ENCODE data around the gene SART3. TPM values are rescaled to one million over a fixed set of nuclear protein-coding genes. Genes with fewer than 3 reads are reported as not detected.
A peak's percentile ranks its signal among the peaks of the same experiment; 100 is the strongest.

SART3 gene
- total and polyA plus RNA-seq, 10 of the 15 experiments (the other 5 are each of a cell fraction or from before 2014, with no cell fraction given): 8.8 to 179 (median 54.9) TPM

DNA sequence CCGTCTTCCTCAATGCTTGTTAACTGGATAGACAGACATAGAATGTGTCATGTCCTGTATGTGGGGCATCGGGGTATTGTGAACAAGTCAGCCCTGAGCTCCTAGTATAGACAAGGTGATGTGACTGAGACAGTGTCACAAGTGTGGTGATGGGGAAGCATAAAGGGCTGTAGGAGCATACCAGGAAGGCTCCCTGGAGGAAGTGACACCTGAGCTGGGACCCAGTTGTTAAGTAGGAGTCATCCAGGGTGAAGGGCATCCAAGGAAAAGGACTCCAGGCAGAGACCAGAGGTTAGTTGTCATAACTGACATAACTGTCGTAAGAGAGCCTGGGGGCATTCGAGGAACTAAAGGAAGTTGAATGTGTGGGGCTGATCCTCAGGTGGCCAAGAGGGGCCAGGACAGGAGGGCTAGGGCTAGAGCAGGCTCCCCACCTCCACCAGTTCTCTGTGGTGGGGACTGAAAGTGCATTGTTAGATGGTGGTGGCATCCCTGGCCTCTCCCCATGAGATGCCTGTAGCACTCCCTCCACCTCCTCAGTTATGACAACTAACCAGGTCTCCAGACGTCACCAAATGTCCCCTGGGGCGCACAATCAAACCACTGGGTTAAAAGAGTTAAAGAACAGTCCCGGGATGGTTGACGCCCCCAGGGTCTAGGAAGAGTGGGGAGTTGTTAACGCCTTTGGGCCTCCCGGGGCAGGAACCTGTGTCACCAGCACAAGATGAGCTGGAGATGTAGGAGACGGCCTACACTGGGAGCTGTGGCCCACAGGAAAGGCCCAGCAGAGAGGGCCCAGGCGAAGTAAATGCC, 43.5 kb downstream of the SART3 start:
- in situ Hi-C loops (cut with MboI) (loop anchor here (25.0 kb wide), 1 partner anchor 830 kb away; the partner anchor contains the start of gene PWP1), intact Hi-C loops (cut with micrococcal nuclease; ENCODE audit: unreplicated experiment) (loop anchor here (5.0 to 10.0 kb wide), 2 partner anchors 100 to 153 kb away; no protein-coding TSS in a partner anchor)
- no peak for FAIRE-seq
- no peak for DNase-seq (ENCODE audit: low read depth, low spot score)
- Histone ChIP-seq H2AFZ (ENCODE audit: control insufficient read depth, low read depth, low read length) (no peak overlapping the region), H3K9ac (ENCODE audit: control insufficient read depth, insufficient read depth, low read length) (no peak overlapping the region), H3K9me3 (replicated peaks; ENCODE audit: control insufficient read depth, insufficient read depth, low read length) (no peaks in the 10 kb centered on the region), H3K27ac (ENCODE audit: control insufficient read depth, insufficient read depth) (no peak overlapping the region), H3K4me2 (ENCODE audit: control insufficient read depth, insufficient read depth) (no peak overlapping the region), H3K4me3 (no peak overlapping the region), H3K4me1 (ENCODE audit: control insufficient read depth, insufficient read depth, low read length) (peaks cover 11% of the 10 kb centered on the region), H3K27me3 (replicated peaks in 1 of 2; ENCODE audit: control insufficient read depth in 2 of 2, insufficient read depth in 2 of 2, low read length in 1 of 2) (no peaks in the 10 kb centered on the region), H3K36me3 (ENCODE audit: control insufficient read depth in 2 of 2, insufficient read depth in 2 of 2, low read length in 1 of 2) (peaks cover 23 to 24% of the 10 kb centered on the region in 2 experiments), H3K79me2 (ENCODE audit: control insufficient read depth, insufficient read depth, low read length) (peaks cover 16% of the 10 kb centered on the region), H4K20me1 (ENCODE audit: control insufficient read depth, insufficient read depth) (peaks cover 3% of the 10 kb centered on the region; the same call in 1 of the 2 replicates)
- ChIA-PET SMC1A (ENCODE audit: uncharacterized antibody, unreplicated experiment) (interaction anchor here (0.7 to 1.7 kb wide), 3 partner anchors 9 to 284 kb away, joined by 3 to 8 read pairs (median 3); no protein-coding TSS in a partner anchor), RAD21 (ENCODE audit: unreplicated experiment) (interaction anchor here (2.2 kb wide), 1 partner anchor 100 kb away, joined by 7 read pairs; no protein-coding TSS in a partner anchor), POLR2A (no interaction called here), CTCF (interaction anchor here (1.2 kb wide), 1 partner anchor 19 kb away, joined by 3 read pairs; no protein-coding TSS in a partner anchor)
- ATAC-seq: no peak
- BruUV-seq (replicated peaks): no TSS peak
- TF ChIP-seq POLR2AphosphoS5 (IDR thresholded peaks at IDR 0.05; ENCODE audit: low read length) (peak; percentile 13; the same call in 1 of the 2 replicates), DPF2 (IDR thresholded peaks at IDR 0.05) (no peak), KLF5 (IDR thresholded peaks at IDR 0.05; ENCODE audit: partially characterized antibody) (no peak)
- 85% methylated on average over 12 of the region's 12 CpGs for WGBS (ENCODE audit: insufficient coverage, insufficient replicate concordance, low lambda C conversion rate, missing lambda C conversion rate)

Data from GM12878 (cell line).